HUES48 (cell line): ENCODE results near the gene MEGF10.

Experiments used
- H3K27ac ChIP-seq: one replicate; pipeline ENCODE4 v1.7.0; 2013; ENCODE audit warnings: low read depth, low read length, inconsistent platforms
- H3K27me3 ChIP-seq: 2 replicates; pipeline ENCODE4 v1.6.1; 2013; ENCODE audit warnings: mild to moderate bottlenecking, low read length; ENCODE audit not compliant: control insufficient read depth, insufficient read depth
- H3K36me3 ChIP-seq: 2 replicates; pipeline ENCODE4 v1.6.1; 2013; ENCODE audit warnings: low read length; ENCODE audit not compliant: control insufficient read depth, insufficient read depth
- H3K4me1 ChIP-seq: 2 replicates; pipeline ENCODE4 v1.6.1; 2013; ENCODE audit warnings: mild to moderate bottlenecking, low read length; ENCODE audit not compliant: control insufficient read depth, insufficient read depth
- H3K4me3 ChIP-seq: 2 replicates; pipeline ENCODE4 v1.5.1; 2013; ENCODE audit warnings: mild to moderate bottlenecking, low read depth, low read length
- H3K9ac ChIP-seq: 2 replicates; pipeline ENCODE4 v1.6.1; 2013; ENCODE audit warnings: mild to moderate bottlenecking, low read depth, low read length, moderate library complexity
- H3K9me3 ChIP-seq: 2 replicates; pipeline ENCODE4 v1.6.1; 2013; ENCODE audit warnings: low read length; ENCODE audit not compliant: control insufficient read depth, insufficient read depth

MEGF10 gene

GRCh38 chr5:127410959-127411358, 120.4 kb downstream of the MEGF10 start:
- peaks cover 27% of the 10 kb centered on the region for H3K36me3 ChIP-seq
- no peak overlapping the region for H3K27ac ChIP-seq
- H3K27me3 ChIP-seq = no peaks in the 10 kb centered on the region
- H3K9ac ChIP-seq = no peak overlapping the region
- H3K4me3 ChIP-seq = no peak overlapping the region
- no peaks in the 10 kb centered on the region for H3K9me3 ChIP-seq
- peaks cover 8% of the 10 kb centered on the region for H3K4me1 ChIP-seq

DNA sequence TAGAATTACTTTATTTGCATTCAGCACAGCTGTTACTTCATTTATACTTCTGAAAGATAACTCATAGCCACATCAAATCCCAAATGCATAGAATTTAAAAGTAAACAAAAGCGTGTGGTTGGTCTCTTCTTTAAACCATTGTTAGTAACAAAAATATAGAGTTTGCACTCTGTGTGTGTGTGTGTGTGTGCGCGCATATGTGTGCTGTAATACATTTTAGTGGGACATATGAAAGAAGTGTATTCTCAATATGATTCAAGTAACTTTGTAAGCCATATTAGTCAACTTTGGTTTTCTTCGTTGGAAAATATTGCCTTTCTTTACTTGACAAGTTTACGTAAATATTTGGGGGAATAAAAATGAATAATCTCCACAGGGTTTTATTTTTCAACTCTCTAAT, 120.8 kb downstream of the MEGF10 start:
- Histone ChIP-seq H3K4me3 (no peak overlapping the region), H3K36me3 (peaks cover 27% of the 10 kb centered on the region), H3K27ac (no peak overlapping the region), H3K9me3 (no peaks in the 10 kb centered on the region), H3K4me1 (peaks cover 5% of the 10 kb centered on the region; the same call in 1 of the 2 replicates), H3K27me3 (no peaks in the 10 kb centered on the region), H3K9ac (no peak overlapping the region)

DNA sequence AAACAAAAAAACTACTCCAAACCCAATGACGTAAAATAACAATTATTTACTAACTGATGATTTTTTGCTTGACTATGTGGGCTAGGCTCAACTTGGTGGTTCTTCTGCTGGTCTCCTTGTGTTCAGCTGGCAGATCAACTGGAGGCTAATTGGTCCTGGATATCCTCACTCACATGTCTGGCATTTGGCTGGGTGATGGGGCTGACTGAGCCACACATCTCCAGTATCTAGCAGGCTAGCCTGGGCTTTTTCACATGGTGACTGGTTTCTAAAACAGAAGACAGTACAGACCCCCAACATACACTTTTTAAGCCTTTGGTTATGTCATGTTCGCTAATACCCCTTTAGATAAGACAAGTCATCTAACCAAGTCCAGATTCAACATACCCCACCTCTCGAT, 122.1 kb downstream of the MEGF10 start:
- no peak overlapping the region for H3K9ac ChIP-seq
- peaks cover 32% of the 10 kb centered on the region for H3K36me3 ChIP-seq
- H3K4me3 ChIP-seq = no peak overlapping the region
- H3K4me1 ChIP-seq = no peaks in the 10 kb centered on the region
- H3K27me3 ChIP-seq = no peaks in the 10 kb centered on the region
- H3K9me3 ChIP-seq = no peaks in the 10 kb centered on the region
- H3K27ac ChIP-seq = no peak overlapping the region

DNA sequence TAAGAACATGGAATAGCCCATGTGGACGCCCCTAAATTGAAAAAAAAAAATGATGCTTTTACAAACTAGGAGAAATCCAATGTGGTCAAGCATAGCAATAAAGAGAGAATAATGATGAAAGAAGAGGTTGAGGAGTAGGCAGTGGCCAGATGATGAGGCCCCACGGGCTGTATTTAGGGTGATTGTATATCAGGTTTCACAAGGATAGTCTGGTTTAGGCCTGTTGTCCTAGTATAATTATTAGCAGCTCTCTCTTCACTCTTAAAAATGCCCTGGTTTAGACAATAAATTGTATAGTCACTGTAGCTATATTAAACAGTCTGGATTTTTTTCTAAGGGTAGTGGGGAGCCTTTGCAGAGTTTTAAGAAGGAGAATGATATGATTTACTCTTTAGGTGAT, 124.4 kb downstream of the MEGF10 start:
- no peak overlapping the region for H3K27ac ChIP-seq
- H3K4me1 ChIP-seq = no peaks in the 10 kb centered on the region
- no peaks in the 10 kb centered on the region for H3K9me3 ChIP-seq
- no peaks in the 10 kb centered on the region for H3K27me3 ChIP-seq
- peaks cover 48% of the 10 kb centered on the region for H3K36me3 ChIP-seq
- H3K4me3 ChIP-seq = no peak overlapping the region
- H3K9ac ChIP-seq = no peak overlapping the region

DNA sequence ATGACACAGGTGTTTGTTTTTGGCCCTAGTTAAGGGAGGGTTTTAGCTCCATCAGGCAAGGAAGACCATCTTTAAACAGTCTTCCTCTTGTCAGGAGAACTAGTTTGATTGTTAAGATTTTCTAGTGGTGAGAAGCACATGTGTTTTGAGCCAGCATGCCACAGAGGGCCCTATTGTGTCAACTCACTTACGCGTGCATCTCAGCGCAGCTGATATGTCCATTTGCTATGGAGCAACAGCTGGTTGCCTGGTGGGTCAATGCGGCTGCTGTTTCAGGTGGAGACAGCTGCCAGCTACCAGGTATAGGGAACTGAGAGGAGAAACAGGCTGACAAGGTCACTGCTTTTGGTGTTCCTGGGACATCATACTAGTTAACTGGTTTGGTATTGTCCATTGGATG, 126.3 kb downstream of the MEGF10 start:
- H3K4me1 ChIP-seq = no peaks in the 10 kb centered on the region
- no peaks in the 10 kb centered on the region for H3K9me3 ChIP-seq
- no peak overlapping the region for H3K27ac ChIP-seq
- no peak overlapping the region for H3K9ac ChIP-seq
- H3K27me3 ChIP-seq = no peaks in the 10 kb centered on the region
- no peak overlapping the region for H3K4me3 ChIP-seq
- peaks cover 39% of the 10 kb centered on the region for H3K36me3 ChIP-seq

DNA sequence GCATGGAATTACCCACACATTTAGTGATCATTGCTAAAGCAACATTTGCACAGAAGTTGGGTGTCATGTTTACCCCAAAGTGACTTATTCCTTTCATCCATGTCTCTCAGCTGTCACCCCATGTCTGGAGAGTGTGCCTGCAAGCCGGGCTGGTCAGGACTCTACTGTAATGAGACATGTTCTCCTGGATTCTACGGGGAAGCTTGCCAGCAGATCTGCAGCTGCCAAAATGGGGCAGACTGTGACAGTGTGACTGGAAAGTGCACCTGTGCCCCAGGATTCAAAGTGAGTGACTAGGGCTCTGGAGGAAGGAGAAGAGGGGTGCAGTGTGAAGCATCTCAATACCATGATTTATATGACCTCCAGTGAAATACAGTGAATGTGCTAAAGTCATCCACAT, 126.9 kb downstream of the MEGF10 start:
- Histone ChIP-seq H3K9ac (no peak overlapping the region), H3K27me3 (no peaks in the 10 kb centered on the region), H3K4me1 (no peaks in the 10 kb centered on the region), H3K36me3 (peaks cover 35% of the 10 kb centered on the region), H3K4me3 (no peak overlapping the region), H3K9me3 (no peaks in the 10 kb centered on the region), H3K27ac (no peak overlapping the region)

GRCh38 chr5:127418367-127418766, 127.8 kb downstream of the MEGF10 start:
- no peak overlapping the region for H3K27ac ChIP-seq
- H3K4me3 ChIP-seq = no peak overlapping the region

DNA sequence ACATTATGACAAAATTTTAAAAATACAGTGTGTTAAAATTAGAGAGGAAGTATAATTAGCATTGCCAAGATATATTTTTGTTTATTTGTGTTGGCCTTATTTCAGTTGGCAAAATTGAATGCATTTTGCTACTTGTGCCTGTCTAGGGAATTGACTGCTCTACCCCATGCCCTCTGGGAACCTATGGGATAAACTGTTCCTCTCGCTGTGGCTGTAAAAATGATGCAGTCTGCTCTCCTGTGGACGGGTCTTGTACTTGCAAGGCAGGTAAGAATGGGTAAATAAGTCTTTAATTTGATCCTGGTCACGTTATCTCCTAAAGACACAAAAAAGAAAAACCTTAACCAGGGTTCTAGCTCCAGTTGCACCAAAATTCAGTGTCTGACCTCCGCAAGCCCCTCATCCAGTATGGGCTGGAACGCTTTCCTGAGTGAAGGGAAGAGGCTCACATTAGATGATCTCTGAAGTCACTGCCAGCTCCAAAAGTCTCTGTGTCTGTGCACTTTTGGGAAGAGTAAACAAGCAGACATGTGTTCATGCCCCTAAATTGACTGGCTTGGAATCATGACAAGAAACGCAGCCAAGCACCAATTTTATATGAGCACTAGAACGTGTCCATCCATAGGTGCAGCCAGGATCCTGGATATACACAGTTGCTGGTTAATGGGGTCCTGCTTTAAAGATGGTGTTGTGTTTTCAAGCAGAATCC, 128.5 kb downstream of the MEGF10 start:
- Histone ChIP-seq H3K27ac (no peak overlapping the region), H3K4me1 (peaks cover 4% of the 10 kb centered on the region; the same call in 1 of the 2 replicates), H3K9ac (no peak overlapping the region), H3K36me3 (peaks cover 45% of the 10 kb centered on the region), H3K27me3 (no peaks in the 10 kb centered on the region), H3K9me3 (no peaks in the 10 kb centered on the region), H3K4me3 (no peak overlapping the region)

More at GRCh38 chr5:127418367-127418766, 127.8 kb downstream of the MEGF10 start:
- H3K27me3 ChIP-seq = no peaks in the 10 kb centered on the region
- H3K4me1 ChIP-seq = no peaks in the 10 kb centered on the region
- peaks cover 38% of the 10 kb centered on the region for H3K36me3 ChIP-seq
- H3K9me3 ChIP-seq = no peaks in the 10 kb centered on the region
- no peak overlapping the region for H3K9ac ChIP-seq

- no peak overlapping the region for H3K27ac ChIP-seq
- H3K36me3 ChIP-seq = peaks cover 50% of the 10 kb centered on the region
- H3K27me3 ChIP-seq = no peaks in the 10 kb centered on the region
- H3K4me1 ChIP-seq = peaks cover 7% of the 10 kb centered on the region; the same call in 1 of the 2 replicates
- no peaks in the 10 kb centered on the region for H3K9me3 ChIP-seq
- H3K4me3 ChIP-seq = no peak overlapping the region
- no peak overlapping the region for H3K9ac ChIP-seq
These were observed 129.2 kb downstream of the MEGF10 start for GRCh38 chr5:127419683-127420257.

GRCh38 chr5:127420758-127421157, 130.2 kb downstream of the MEGF10 start:
- peaks cover 7% of the 10 kb centered on the region; the same call in 1 of the 2 replicates for H3K4me1 ChIP-seq
- no peaks in the 10 kb centered on the region for H3K9me3 ChIP-seq
- no peak overlapping the region for H3K4me3 ChIP-seq
- H3K36me3 ChIP-seq = peaks cover 50% of the 10 kb centered on the region
- no peaks in the 10 kb centered on the region for H3K27me3 ChIP-seq
- no peak overlapping the region for H3K9ac ChIP-seq
- H3K27ac ChIP-seq = no peak overlapping the region

DNA sequence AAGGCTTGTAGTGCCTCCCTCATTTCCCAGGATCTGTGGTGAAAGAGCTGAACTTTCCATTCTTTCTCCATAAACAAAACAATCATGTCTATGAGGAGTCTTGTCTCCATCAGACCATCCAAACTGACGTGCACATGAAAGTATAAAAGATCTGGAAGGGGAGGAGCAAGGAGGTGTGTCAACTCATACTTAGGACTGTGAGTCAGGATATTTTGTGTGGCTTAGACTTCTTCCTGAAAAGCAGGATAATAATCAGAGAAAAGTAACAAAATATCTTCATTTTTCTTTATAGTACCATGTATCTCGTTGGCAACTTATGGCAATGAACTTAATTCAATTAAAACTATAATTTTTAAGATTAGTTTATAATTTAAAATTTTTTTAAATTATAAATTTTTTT, 130.9 kb downstream of the MEGF10 start:
- no peak overlapping the region for H3K27ac ChIP-seq
- no peak overlapping the region for H3K9ac ChIP-seq
- H3K9me3 ChIP-seq = no peaks in the 10 kb centered on the region
- H3K36me3 ChIP-seq = peaks cover 50% of the 10 kb centered on the region
- no peaks in the 10 kb centered on the region for H3K27me3 ChIP-seq
- H3K4me1 ChIP-seq = peaks cover 7% of the 10 kb centered on the region; the same call in 1 of the 2 replicates
- no peak overlapping the region for H3K4me3 ChIP-seq
